ENCODE measurements around the gene ZBTB4.
"Not testable (repeated sequence)": the region's sequence is repeated elsewhere in the genome, so short reads cannot be mapped to it uniquely, and the experiment has no call there.

Gene ZBTB4

DNA sequence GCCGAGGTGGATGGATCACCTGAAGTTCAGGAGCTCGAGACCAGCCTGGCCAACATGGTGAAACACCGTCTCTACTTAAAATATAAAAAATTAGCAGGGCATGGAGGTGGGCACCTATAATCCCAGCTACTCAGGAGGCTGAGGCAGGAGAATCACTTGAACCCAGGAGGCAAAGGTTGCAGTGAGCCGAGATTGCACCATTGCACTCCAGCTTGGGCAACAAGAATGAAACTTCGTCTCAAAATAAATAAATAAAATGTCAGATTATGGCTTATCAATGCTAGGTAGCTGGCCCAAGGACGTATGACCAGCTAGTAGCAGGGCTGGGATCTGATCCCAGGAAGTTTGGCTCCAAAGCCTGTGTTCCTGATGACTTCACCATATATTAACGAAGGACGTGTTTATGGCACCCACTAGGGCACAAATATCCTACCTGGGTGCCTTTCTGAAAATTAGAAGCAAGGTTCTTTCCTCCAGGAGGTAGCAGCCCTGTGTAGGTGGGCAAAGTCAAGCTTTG, 8.9 kb downstream of the ZBTB4 start:
- not testable (repeated sequence) for DNase-seq (ENCODE audit: low read depth in 2 of 2)

DNA sequence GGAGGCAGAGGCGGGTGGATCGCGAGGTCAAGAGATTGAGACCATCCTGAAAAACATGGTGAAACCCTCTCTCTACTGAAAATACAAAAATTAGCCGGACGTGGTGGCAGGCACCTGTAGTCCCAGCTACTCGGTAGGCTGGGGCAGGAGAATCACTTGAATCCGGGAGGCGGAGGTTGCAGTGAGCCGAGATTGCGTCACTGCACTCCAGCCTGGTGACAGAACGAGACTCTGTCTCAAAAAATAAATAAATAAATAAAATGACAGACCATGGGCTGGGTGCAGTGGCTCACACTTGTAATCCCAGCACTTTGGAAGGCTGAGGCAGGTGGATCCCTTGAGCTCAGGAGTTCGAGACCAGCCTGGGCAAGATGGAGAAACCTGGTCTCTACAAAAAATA, 9.6 kb downstream of the ZBTB4 start:
- DNase-seq (ENCODE audit: low read depth in 2 of 2) = not testable (repeated sequence)

DNA sequence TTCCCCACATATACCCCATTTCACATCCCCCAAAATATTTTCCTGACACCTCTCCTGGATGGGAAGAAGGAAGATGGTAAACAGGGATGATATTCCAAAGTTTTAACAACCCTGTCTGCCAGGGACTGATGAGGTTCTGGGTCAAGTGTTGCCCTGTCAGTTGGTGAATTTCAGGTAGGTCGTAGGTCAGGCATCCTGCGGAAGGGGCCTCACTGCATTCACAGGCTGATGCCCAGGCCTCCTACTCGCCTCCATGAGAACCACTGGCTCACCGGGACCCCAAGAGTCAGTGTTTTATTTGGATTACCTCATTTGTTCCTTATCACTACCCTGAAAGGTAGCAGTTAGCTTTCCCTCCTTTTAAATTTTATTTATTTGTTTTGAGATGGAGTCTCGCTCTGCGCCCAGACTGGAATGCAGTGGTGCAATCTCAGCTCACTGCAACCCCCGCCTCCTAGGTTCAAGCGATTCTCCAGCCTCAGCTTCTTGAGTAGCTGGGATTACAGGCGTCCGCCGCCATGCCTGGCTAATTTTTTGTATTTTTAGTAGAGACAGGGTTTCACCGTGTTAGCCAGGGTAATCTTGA, 10.5 kb downstream of the ZBTB4 start:
- DNase-seq (ENCODE audit: low read depth in 2 of 2) = no peak

DNA sequence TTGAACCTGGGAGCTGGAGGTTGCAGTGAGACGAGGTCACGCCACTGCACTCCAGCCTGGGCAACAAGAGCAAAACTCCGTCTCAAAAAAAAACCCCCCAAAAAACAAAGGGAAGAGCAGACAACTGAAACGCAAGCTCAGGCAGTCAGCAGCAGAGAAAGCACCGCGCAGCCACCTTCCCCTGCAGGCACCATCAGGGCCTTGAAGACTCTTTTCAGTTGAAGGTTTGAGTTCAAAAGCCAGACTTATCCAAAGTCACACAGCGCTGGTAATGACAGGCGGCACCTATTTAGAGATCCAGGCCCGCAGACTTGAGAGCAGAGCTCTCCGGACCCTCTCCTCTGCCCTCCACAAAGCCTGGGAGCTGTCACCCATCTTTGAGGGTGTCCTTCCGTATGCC, 11.1 kb downstream of the ZBTB4 start:
- no peak for DNase-seq (ENCODE audit: low read depth in 2 of 2)

DNA sequence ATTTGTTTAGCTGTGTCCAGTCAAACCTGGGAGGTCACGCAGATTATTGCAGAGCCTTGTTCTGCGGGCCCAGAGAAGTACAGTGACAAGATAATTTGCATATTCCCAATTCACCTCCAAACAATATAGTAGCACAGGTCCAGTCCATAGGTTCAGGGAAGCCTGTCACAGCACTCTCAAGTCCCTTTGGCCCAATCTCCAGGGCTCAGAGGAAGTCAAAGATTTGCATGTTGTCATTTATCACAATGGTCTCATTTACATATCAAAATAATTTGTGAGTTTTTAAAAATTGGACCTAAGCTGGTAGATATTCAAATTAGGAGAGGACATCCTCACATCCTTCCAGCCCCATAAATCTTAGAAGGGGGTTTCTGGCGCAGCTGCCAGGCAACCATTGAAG, 11.9 kb downstream of the ZBTB4 start:
- no peak for DNase-seq (ENCODE audit: low read depth in 2 of 2)

DNA sequence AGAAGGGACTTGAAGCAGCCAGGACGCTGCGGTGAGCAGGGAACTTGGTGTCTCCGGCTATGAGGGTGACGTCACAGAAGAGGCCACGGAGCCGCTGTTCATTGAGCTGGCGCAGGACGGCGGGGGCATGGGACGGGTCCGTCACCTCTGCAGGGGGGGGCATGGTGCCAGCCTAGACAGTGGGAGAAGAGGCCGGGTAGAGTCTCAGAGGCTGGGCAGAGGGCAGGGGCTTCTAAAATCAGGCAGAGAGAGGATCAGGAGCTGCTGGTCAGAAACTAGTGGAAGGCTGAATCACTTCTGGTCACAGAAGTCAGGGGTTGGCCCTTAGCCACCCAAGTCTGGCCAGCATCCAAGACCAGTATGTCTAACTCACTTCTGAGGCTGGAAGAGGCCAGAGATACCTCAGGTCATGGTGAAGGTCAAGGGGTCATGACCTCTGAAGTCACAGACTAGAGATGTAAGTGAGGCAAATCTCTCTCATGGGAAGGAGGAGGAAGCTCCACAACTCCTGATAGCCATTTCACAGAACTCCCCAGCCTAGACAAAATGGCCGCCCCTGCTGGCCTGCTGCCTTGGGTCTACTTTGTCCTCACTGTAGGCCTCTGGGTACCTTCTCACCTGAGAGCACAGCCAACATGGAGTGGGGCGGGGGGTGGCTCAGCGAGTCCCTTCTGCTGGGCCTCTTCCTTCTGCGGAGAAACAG, 12.6 kb downstream of the ZBTB4 start:
- no peak for DNase-seq (ENCODE audit: low read depth in 2 of 2)

DNA sequence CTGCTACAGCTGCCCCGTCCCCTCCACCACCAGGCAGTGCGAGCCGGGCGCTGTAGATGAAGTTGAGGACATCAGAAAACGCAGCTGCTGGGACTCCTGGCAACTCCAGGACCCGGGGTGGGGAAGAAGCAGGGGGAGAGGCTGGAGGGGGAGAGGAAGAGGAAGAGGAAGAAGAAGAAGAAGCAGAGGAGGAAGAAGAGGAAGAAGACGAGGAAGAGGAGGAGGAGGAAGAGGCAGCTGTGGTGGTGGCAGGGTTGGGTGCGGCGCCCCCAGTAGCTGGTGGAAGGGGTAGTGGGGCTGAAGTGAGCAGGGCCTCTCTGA, 13.2 kb downstream of the ZBTB4 start:
- no peak for DNase-seq (ENCODE audit: low read depth in 2 of 2)

DNA sequence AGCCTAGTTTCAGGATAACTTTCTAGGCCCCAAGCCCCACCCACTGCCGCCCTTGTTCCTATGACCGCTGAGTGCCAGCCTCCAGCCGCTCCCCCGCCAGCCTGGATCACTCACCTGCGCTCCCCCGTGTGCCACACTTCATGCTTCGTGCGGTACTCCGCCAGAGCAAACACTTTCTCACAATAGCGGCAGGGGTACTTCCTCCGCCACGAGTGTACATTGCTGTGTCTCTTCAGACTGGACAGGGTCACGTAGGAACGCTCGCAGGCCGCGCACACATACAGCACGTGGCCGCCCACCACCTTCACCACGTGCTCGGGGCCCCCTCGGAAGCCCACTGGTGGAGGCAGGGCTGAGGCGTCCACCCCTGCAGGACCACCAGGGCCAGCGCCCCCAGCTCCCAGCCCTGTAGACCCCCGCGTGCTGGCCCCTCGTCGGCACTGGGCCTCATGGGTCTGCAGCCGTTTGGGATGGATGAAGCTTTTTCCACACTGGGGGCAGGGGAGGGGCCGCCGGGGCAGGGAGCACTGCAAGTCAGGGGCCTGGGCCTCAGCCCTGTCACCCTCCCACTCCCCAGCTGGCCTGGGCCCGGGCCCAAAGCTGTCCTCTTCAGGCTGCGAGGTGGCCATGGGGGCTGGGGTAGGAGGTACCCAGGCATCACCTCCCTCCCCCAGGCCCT, 13.7 kb downstream of the ZBTB4 start:
- no peak for DNase-seq (ENCODE audit: low read depth in 2 of 2)

DNA sequence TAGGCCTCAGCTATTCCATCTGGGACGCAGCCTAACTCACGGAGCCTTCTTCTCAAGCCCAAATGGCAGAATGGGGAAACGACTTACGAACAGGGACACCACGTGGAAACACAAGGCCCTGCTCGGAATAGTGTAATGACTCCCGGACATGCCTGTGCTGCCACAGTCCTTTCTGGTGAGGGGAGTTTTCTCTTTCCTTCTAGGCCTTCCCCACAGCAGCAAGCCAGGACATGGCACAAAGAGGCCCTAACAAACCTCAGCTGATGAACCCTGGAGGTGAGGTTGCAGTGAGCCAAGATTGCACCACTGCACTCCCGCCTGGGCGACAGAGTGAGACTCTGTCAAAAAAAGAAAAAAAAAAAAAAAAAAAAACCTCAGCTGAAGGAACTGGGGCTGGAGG, 15.3 kb downstream of the ZBTB4 start:
- DNase-seq (ENCODE audit: low read depth in 2 of 2) = no peak

DNA sequence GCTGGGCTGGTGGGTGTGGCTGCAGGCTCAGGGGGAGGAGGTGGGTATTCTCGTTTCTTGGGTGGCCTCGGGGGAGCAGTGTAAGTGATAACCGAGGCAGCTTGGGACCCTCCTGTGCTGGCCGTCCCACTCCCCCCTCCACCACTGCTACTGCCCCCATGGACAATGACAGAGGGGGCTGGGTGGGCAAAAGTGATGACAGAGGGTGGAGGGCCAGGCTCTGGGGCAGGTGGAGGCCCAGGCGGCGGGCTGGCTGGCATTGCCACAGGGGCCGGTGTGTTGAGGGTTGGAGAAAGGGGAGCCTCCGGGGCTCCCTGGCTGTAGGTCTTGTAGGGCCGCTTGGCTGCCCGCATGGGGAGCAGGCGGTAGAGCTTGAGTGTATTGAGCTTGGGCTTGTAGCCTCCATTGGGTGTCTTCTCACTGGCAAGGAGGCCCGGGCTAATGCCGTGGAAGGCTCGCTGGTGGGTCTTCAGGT, 16.0 kb downstream of the ZBTB4 start:
- DNase-seq (ENCODE audit: low read depth in 2 of 2) = no peak

DNA sequence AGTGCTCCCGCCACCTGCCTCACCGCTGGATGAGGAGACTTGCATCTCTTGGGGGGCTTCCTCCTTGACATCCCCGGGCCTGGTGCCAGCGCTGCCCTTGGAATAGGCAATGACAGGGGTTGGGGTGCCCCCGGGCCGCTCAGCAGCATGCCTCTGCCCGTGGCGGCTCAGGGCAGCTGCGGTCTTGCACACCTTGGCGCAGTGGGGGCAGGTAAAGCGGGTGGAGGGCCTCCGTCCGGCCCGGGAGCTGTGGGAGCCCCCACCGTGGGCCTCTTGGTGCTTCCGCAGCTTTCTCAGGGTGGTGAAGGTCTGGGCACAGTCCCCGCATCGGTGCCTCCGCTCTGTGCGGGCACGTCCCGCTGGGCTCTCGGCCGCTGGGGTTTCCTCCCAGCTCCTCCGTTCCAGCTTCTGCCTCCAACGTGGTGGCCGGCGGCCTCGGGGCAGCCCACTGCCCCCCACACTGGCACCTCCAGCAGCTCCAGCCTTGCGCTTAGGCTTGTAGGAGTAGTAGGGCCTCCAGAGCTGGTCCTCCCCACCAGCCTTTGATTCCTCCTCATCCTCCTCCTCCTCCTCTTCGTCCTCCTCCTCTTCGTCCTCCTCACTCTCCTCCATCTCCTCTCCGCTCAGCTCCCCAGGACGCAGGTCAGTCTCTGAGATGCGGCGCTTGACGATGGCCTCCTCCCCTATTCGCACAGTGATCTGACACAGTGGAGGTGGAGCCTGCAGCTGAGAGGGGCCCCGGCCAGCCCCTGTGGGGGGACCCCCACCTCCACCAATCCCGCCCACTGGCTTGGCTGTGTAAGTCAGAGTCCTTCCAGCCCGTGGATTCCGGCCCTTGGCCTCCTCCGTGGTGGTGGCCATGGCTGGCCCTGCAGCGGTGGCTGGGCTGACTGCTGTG, 16.7 kb downstream of the ZBTB4 start:
- no peak for DNase-seq (ENCODE audit: low read depth in 2 of 2)

DNA sequence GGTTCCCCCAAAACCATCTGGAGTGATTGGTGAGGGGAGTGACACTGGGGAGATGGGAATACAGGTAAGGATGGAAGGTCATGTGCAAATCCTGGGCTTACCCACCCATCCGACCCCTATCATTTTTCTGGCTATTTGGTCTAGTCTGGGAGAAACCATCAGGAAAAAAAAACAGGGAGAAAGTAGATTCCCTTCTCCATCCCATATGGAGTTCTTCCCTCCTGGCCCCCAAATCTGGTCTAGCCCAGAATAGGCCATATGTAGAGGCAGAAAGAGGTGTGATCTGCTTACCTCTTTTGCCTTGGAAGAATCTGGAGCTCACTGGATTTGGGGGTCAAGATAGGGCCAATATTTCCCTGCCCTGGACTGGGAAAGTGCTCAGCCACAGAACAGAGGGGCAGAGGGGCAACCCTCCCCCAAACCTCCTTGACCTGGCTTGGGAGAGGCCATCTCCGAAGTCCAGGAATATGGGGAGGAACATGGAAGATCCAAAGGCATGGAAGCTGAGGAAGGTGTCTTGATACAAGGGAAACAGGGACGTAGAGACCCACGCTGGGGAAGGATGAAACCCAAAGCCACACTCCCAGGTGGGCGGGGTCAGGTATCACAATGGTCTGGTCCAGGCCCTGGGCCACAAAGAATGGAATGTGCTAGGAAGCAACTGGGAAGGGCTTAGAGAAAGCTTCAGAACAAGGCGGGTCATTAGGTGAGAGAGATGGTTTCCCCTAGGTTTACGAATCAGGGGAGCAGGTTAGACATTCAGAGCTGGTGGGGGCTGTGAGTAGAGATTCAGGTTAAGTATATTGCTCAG, 18.4 kb downstream of the ZBTB4 start:
- no peak for DNase-seq (ENCODE audit: low read depth in 2 of 2)

DNA sequence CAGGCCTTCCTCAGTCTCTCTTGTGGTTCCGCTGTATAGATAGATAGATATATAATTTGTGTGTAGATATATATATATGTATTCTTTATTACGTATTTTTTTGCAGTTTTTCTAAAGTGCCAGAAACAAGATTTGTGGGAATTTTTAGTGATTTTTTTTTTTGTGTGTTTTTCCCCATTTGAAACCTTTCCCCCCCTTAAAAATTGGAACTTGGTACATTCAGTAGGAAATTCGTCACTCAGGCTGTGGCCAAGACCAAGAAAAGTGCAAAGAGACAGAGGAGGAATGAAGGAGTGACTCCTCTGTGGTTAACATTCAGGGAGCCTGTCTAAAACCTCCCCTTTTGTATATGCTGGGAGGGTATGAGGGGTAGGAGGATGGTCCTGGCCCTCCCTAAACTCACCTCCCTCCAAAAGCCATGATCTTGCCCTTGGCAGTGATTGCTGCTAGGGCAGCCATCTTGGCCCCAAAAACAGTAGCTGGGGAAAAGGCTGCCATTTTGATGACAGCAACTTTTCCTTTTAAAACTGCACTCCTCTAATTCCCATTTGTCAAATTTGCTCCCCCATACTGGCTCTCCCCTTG, 19.4 kb downstream of the ZBTB4 start:
- no peak for DNase-seq (ENCODE audit: low read depth in 2 of 2)

DNA sequence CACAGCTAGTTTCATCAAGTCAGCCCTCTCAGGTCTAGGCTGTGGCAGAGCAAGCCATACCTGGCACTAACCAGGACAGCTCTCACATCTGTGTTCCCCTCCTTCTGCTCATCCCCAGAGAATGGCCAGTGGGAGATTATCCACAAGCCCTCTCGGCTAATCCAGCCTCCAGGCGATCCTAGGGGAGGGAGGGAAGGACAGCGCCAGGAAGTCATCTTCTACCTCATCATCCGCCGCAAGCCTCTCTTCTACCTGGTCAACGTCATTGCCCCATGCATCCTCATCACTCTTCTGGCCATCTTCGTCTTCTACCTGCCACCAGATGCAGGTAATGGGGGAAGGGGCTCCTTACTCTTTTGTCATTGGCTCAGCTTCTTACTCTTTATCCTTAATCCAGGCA, 31.0 kb downstream of the ZBTB4 start:
- no peak for DNase-seq (ENCODE audit: low read depth in 2 of 2)

DNA sequence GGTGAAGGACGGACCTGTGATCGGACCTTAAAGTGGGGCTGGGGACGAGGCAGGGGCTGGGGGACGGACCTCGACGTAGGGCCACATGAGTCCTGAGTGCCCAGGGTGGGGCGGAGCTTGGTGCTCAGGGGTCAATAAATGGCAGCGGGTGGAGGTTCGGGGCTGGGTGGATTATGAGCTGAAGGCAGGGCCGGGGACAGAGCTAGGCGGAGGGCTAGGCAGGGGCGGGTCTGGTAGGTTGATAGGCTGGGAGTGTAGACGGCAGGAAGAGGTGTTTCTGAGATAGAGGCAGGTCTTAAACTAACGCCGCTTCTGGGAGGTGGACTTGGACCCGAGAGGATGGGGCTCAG, 33.8 kb downstream of the ZBTB4 start:
- DNase-seq (ENCODE audit: low read depth in 2 of 2) = no peak

DNA sequence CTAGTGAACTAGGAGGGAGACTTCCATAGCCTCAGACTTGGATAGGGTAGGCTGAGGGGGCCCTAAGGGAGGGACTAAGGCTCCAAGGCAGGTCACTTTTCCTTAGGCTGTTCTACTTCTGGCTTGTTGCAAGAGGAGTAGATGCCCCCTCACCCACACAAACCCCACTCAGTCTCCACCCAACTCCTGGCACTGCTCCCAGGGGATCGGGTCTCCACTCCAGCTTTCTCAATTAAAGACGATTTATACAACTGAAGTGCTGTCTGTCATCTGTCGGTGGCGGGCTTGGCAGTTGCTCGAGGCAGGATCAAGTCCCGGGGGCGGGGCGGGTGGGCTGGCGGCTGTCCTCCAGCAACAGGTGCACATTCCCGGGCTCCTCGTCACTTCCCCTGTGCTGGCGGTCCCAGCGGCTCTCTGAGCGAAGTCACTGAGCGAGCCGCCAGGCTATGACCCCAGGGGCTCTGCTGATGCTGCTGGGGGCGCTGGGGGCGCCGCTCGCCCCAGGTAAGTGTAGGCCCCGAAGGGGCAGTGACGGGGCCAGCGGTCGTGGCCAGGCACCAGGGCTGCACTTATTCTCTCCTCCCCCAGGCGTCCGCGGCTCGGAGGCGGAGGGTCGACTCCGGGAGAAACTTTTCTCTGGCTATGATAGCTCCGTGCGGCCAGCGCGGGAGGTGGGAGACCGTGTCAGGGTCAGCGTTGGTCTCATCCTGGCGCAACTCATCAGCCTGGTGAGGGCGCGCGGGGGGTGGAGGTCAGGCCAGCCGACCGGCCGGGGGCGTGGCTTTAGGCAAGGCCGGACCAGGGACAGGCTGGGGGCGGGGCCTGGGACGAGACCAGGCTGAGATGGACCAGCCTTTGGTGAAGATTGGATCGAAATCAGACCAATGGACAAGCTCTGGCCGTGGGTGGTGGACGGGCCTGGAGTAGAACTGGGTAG, 34.5 kb downstream of the ZBTB4 start, which contains the start of gene CHRNB1:
CHRNB1 (plus strand) TSS at position 380 of the 937 bp plus-strand sequence; CDS start at position 447, 67 bp downstream.
- no peak for DNase-seq (ENCODE audit: low read depth in 2 of 2)

DNA sequence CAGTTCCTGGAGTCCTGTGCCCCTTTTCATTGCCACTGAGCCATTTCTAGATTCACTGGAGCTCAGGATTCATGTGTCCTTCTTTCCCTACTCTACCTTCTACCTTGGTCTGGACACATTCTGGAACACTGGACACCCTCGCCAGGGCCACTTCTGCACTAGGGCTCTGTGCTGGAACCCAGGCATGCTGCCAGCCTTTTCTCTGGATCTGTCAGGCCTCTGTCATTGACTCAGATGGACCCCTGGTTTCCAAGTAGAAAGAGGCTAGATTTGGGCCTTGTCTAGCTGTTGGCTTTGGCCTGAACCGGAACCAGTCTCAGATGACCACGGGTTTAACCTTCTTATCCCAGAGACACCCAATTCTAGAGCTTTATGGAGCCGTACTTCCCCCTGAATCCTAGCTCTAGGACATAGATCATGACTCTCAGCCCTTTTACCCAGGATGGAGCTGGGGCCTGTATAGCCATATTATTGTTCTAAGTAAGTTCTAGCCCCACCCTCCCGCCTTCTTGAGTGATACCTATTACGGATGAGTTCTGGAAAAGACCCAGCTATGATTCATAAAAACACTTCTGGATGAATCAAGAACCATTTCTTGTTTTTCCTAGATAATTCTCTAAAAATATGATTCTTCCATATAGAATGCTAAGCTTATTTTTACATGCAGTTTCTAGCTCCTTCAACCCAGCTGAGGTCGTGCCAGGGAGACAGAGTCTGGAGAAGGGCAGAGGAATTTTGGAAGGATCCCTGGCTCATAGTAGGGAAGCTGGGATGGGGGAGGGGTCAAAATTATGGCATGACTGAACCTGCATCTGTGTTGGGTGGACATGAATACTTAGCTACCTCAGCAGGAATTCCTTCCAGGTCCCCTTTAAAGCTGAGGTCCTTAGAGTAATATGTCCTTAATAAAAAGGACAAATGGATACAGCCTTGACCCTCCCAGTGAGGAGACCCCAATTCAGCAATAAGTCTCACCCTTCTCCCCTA, 35.6 kb downstream of the ZBTB4 start:
- no peak for DNase-seq (ENCODE audit: low read depth in 2 of 2)

DNA sequence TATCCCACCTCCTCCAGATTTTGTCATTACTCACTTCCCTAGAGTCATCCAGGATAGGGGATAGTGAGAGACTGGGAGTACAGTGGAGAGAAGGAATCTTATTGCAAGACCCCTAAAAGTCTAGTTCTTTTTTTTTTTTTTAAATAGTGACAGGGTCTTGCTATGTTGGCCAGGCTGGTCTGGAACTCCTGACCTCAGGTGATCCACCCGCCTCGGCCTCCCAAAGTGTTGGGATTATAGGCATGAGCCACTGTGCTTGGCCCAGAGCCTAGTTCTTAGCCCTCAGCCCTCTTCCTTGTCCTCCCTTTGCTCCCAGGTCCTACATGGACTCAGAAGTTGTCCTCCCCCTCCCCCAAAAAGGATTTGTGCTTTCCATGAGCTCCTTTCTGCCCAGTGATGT, 37.3 kb downstream of the ZBTB4 start:
- no peak for DNase-seq (ENCODE audit: low read depth in 2 of 2)
